ENCODE results near the gene JAZF1.

DNA sequence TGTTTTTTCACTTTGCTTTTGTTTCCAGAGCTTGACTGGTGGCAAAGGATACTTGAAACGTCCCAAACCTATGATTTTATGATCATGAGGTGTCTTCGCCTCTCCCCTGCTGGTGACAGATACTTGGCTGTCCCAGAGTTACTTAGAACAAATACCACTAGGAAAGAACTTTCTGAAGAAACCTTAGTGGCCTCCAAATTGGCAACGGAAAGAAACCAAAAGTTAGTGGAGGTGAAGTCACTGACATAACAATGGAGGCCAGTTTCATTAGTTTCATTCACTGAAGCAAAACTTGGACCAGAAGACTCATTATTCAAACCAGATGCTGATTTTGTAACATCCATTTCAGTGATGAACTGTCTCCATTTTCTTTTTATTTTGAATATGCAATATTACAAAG is 68.6 kb downstream of the JAZF1 start:
- no peak for TF ChIP-seq POLR2AphosphoS5 (IDR thresholded peaks at IDR 0.05)
- TF ChIP-seq, protein P1, sequence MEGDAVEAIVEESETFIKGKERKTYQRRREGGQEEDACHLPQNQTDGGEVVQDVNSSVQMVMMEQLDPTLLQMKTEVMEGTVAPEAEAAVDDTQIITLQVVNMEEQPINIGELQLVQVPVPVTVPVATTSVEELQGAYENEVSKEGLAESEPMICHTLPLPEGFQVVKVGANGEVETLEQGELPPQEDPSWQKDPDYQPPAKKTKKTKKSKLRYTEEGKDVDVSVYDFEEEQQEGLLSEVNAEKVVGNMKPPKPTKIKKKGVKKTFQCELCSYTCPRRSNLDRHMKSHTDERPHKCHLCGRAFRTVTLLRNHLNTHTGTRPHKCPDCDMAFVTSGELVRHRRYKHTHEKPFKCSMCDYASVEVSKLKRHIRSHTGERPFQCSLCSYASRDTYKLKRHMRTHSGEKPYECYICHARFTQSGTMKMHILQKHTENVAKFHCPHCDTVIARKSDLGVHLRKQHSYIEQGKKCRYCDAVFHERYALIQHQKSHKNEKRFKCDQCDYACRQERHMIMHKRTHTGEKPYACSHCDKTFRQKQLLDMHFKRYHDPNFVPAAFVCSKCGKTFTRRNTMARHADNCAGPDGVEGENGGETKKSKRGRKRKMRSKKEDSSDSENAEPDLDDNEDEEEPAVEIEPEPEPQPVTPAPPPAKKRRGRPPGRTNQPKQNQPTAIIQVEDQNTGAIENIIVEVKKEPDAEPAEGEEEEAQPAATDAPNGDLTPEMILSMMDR (IDR thresholded peaks at IDR 0.05), result no peak
- no peak for TF ChIP-seq POLR2A (IDR thresholded peaks at IDR 0.05)
